Measurements from ENCODE around the gene EPHA2.

The EPHA2 gene

DNA sequence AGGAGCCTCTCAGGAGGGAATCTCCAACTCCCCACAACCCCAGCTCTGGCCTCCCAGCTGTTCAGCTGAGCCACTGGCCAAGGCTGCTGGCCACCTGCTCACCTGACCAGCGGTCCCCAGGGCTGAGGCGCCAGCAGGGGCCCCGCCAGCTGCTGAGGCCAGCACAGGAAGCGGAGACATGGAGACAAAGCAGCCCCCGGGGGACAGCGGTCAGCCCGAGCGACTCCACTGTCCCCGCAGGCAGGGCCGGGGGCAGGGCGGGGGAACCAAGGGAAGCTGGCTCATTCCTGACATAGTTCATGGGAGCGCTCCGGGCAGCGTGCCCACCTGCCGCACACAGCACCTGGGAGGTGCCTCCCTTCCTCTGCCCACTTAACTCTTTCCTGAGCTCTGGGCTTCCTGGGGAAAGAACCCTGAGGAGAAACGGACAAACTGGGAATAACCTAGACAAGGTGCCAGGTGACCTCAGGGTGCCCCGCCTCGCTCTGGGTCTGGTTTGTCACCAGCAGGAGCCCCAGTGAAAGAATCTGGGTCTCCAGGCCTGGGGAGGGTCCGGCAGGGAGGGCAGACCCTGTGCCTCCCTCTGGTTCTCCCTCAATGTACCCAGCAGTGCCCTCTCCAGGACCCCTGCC, 10.7 kb downstream of the EPHA2 start:
- H3K27me3 Mint-ChIP-seq (ENCODE audit: low read depth), result peaks cover 6% of the 10 kb centered on the region
- DNase-seq (ENCODE audit: low spot score), result no peak
- no peaks in the 10 kb centered on the region for H3K36me3 Mint-ChIP-seq (ENCODE audit: low read depth)
- H3K4me1 Mint-ChIP-seq (ENCODE audit: low read depth), result no peaks in the 10 kb centered on the region
- no peaks in the 10 kb centered on the region for H3K9me3 Mint-ChIP-seq
- no peak overlapping the region for H3K4me3 Mint-ChIP-seq
- no peak overlapping the region for H3K27ac Mint-ChIP-seq

GRCh38 chr1:16144325-16145029, 11.4 kb downstream of the EPHA2 start:
- no peak for DNase-seq (ENCODE audit: low spot score)
- H3K4me3 Mint-ChIP-seq, result no peak overlapping the region
- H3K27me3 Mint-ChIP-seq (ENCODE audit: low read depth), result peaks cover 6% of the 10 kb centered on the region
- no peaks in the 10 kb centered on the region for H3K36me3 Mint-ChIP-seq (ENCODE audit: low read depth)
- no peaks in the 10 kb centered on the region for H3K4me1 Mint-ChIP-seq (ENCODE audit: low read depth)
- H3K9me3 Mint-ChIP-seq, result no peaks in the 10 kb centered on the region
- no peak overlapping the region for H3K27ac Mint-ChIP-seq

DNA sequence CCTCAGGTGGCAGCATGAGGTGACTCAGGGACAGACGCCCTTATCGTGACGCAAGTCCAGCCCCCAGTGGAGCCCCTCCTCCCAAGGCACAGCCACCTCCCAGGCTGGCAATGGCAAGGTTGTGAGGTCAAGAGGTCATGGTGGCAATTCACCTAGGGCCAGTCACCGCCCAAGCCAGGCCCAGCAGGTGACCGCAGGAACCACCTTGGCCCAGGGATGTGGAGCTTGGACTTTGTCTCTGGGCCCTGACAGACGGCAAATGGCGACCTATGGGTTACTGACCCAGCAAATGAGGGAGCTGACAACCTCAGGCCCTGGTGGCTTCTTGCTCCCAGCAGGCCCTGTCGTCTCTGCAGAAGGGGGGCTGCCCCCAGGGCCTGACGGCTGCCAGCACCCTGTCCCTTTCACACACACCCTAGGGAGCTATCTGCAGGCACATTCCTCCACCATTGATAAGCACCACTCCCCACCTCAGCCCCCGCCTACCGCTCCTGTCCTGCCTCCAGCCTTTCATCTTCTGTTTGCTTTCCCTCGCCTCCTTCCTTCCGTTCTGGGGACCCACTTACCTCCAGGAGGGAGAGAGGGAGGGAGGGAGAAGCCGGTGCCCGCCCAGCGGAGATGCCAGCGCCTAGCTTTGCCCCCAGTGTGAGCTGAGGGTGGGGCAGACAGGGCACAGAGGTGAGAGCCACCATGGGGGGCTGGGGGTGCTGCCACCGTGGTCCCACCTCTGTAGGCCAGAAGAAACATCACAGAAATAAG, 12.1 kb downstream of the EPHA2 start:
- H3K4me1 Mint-ChIP-seq (ENCODE audit: low read depth), result no peaks in the 10 kb centered on the region
- H3K27ac Mint-ChIP-seq, result no peak overlapping the region
- no peaks in the 10 kb centered on the region for H3K9me3 Mint-ChIP-seq
- no peak for DNase-seq (ENCODE audit: low spot score)
- no peak overlapping the region for H3K4me3 Mint-ChIP-seq
- H3K27me3 Mint-ChIP-seq (ENCODE audit: low read depth), result peaks cover 6% of the 10 kb centered on the region
- H3K36me3 Mint-ChIP-seq (ENCODE audit: low read depth), result no peaks in the 10 kb centered on the region

DNA sequence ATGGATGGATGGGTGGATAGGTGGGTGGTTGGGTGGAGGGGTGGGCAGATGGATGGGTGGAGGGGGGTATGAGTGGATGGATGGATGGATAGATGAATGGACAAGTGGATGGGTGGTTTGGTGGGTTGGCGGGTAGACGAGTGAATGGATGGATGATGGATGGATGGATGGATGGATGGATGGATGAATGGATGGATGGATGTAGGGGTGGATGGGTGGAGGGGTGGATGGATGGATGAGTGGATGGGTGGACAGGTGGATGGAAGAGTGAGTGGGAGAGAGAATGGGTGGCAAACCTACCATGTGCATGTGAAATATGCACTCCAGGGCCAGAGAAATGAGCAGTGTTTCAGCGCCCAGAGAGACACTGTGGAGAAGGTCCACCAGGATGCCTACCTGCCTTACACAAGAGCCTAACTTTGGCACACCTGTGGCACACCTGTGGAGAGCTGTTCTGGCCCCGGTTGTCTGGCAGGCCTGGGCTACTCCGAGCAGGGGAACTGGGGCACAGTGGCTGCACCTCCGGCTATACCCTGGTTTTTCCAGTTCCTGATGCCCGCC, 12.8 kb downstream of the EPHA2 start:
- H3K9me3 Mint-ChIP-seq, result no peaks in the 10 kb centered on the region
- DNase-seq (ENCODE audit: low spot score), result no peak
- no peaks in the 10 kb centered on the region for H3K4me1 Mint-ChIP-seq (ENCODE audit: low read depth)
- peaks cover 6% of the 10 kb centered on the region for H3K27me3 Mint-ChIP-seq (ENCODE audit: low read depth)
- no peaks in the 10 kb centered on the region for H3K36me3 Mint-ChIP-seq (ENCODE audit: low read depth)
- no peak overlapping the region for H3K4me3 Mint-ChIP-seq
- H3K27ac Mint-ChIP-seq, result no peak overlapping the region

GRCh38 chr1:16142383-16142995, 13.4 kb downstream of the EPHA2 start:
- no peak for DNase-seq (ENCODE audit: low spot score)
- H3K27me3 Mint-ChIP-seq (ENCODE audit: low read depth), result peaks cover 6% of the 10 kb centered on the region
- no peak overlapping the region for H3K27ac Mint-ChIP-seq
- no peaks in the 10 kb centered on the region for H3K36me3 Mint-ChIP-seq (ENCODE audit: low read depth)
- no peak overlapping the region for H3K4me3 Mint-ChIP-seq
- H3K9me3 Mint-ChIP-seq, result no peaks in the 10 kb centered on the region
- no peaks in the 10 kb centered on the region for H3K4me1 Mint-ChIP-seq (ENCODE audit: low read depth)

DNA sequence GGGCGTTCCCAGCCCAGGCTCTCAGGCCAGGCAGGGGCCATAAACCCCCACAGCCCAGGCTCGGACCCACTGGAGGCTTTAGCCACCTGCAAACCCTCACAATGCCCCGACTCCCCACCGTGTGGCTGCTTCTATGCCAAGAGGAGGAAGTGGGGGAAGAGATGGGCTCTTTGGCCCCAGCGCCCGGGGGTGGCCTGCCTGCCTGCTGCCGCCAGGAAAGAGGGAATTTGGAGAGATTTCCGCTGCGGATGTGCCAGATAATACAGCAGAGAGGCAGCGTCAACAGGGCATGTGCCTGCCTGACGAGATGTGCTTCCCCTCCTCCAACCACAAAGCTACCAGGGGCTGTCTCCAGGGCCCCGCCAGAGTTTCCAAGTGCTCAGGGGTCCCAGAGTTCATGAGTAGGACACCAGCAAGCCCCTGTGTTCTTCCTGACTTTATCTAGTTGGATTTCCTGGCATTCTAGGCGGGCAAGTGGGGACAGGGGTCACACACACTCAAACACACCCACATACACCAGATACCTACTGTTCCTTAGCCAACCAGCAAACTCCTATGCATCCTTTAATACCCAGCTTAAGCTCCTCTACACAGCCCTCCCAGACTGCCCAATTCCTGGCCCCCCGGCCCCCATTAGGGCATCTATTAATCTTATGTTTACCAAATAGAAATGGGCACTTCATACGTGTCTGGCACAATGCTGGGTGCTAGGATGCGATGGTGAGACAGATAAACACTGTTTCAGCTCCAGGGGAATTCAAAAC, 14.1 kb downstream of the EPHA2 start:
- Mint-ChIP-seq H3K27me3 (ENCODE audit: low read depth) (peaks cover 3% of the 10 kb centered on the region), H3K4me3 (no peak overlapping the region), H3K36me3 (ENCODE audit: low read depth) (no peaks in the 10 kb centered on the region), H3K27ac (no peak overlapping the region), H3K4me1 (ENCODE audit: low read depth) (no peaks in the 10 kb centered on the region), H3K9me3 (no peaks in the 10 kb centered on the region)
- DNase-seq (ENCODE audit: low spot score), result no peak

DNA sequence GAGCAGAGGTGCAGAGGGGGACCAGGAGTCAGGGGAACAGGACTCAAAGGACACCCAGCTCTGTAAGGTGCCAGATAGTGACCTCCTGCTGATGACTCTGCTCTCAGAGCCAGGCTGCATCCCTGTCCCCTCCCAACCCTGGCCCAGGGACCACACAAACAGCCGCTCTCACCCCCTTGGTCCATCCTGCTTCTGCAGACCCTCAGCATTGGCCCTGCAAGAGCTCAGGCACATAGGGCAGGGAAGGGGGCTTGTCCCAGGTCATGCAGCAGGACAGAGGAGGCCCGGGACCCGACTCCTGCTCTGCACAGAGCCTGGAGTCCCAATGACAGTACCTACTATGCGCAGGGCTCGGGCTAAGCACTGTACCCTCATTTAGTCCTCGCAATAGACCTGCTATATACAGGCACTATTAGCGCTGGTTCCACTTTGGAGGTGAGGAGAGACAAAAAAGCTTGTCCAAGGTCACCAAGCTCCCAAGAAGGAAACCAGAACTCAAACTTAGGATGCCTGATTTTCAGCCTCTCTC, 15.7 kb downstream of the EPHA2 start:
- no peak overlapping the region for H3K27ac Mint-ChIP-seq
- DNase-seq (ENCODE audit: low spot score), result no peak
- no peak overlapping the region for H3K4me3 Mint-ChIP-seq
- H3K36me3 Mint-ChIP-seq (ENCODE audit: low read depth), result no peaks in the 10 kb centered on the region
- no peaks in the 10 kb centered on the region for H3K4me1 Mint-ChIP-seq (ENCODE audit: low read depth)
- H3K27me3 Mint-ChIP-seq (ENCODE audit: low read depth), result peaks cover 3% of the 10 kb centered on the region
- H3K9me3 Mint-ChIP-seq, result no peaks in the 10 kb centered on the region

DNA sequence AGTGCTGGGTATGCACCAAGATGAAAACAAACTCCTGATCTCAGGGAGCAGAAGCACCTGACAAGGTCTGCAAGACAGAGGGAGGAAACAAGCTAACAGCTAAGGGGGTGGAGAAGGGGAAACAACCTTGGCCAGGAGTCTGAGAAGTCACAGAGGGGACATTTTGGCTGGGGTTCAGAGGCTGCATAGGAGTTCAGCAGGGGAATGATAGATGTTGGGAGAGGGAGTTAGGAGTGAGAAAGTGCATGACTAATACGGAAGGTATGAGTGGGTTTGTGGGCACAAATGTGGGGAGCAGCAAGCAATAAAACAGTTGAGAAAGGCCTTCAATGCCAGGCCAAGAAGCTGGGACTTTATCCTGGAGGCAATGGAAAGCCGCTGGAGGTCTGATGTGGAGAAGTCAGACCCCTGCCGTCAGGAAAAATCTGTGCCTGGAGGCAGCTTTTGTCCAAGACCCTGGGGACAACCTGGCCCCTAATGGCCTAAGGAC, 16.4 kb downstream of the EPHA2 start:
- H3K27ac Mint-ChIP-seq, result no peak overlapping the region
- H3K27me3 Mint-ChIP-seq (ENCODE audit: low read depth), result peaks cover 3% of the 10 kb centered on the region
- H3K9me3 Mint-ChIP-seq, result no peaks in the 10 kb centered on the region
- H3K4me1 Mint-ChIP-seq (ENCODE audit: low read depth), result no peaks in the 10 kb centered on the region
- H3K4me3 Mint-ChIP-seq, result no peak overlapping the region
- H3K36me3 Mint-ChIP-seq (ENCODE audit: low read depth), result no peaks in the 10 kb centered on the region
- no peak for DNase-seq (ENCODE audit: low spot score)

GRCh38 chr1:16138772-16139221, 17.1 kb downstream of the EPHA2 start:
- Mint-ChIP-seq H3K36me3 (ENCODE audit: low read depth) (no peaks in the 10 kb centered on the region), H3K27me3 (ENCODE audit: low read depth) (peaks cover 3% of the 10 kb centered on the region), H3K4me1 (ENCODE audit: low read depth) (no peaks in the 10 kb centered on the region), H3K4me3 (no peak overlapping the region), H3K9me3 (no peaks in the 10 kb centered on the region), H3K27ac (no peak overlapping the region)
- no peak for DNase-seq (ENCODE audit: low spot score)

GRCh38 chr1:16137890-16138467, 17.9 kb downstream of the EPHA2 start:
- Mint-ChIP-seq H3K36me3 (ENCODE audit: low read depth) (no peaks in the 10 kb centered on the region), H3K4me3 (no peak overlapping the region), H3K27ac (no peak overlapping the region), H3K4me1 (ENCODE audit: low read depth) (no peaks in the 10 kb centered on the region), H3K9me3 (no peaks in the 10 kb centered on the region), H3K27me3 (ENCODE audit: low read depth) (peaks cover 3% of the 10 kb centered on the region)
- no peak for DNase-seq (ENCODE audit: low spot score)

DNA sequence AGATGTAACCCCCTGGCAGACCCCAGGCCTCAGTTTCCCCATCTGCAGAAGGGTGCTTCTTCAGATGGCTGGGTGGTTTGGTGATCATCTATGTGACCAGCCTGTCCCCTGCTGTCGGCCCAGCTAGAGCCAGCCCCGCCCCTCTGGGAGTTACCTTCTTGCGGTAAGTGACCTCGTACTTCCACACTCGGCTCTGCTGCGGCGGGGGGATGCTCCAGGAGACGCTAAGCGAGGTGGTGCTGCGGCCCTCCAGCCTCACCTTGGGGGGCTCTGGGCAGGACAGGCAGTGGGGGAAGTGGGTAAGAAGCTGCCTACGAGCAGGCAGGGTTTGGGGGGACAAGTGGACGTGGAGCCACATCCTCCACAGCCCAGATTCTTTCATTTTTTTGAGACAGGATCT, 20.4 kb downstream of the EPHA2 start:
- Mint-ChIP-seq H3K36me3 (ENCODE audit: low read depth) (no peaks in the 10 kb centered on the region), H3K4me3 (no peak overlapping the region), H3K27ac (no peak overlapping the region), H3K27me3 (ENCODE audit: low read depth) (no peaks in the 10 kb centered on the region), H3K9me3 (no peaks in the 10 kb centered on the region), H3K4me1 (ENCODE audit: low read depth) (no peaks in the 10 kb centered on the region)
- no peak for DNase-seq (ENCODE audit: low spot score)

GRCh38 chr1:16134906-16135305, 21.0 kb downstream of the EPHA2 start:
- H3K9me3 Mint-ChIP-seq, result no peaks in the 10 kb centered on the region
- H3K4me1 Mint-ChIP-seq (ENCODE audit: low read depth), result no peaks in the 10 kb centered on the region
- H3K27ac Mint-ChIP-seq, result no peak overlapping the region
- H3K36me3 Mint-ChIP-seq (ENCODE audit: low read depth), result no peaks in the 10 kb centered on the region
- no peak overlapping the region for H3K4me3 Mint-ChIP-seq
- no peak for DNase-seq (ENCODE audit: low spot score)
- no peaks in the 10 kb centered on the region for H3K27me3 Mint-ChIP-seq (ENCODE audit: low read depth)
